ENCODE measurements around the gene DDX10.

GRCh38 chr11:108645970-108646369 lies 18.9 kb upstream of the DDX10 start:
- TF ChIP-seq CTCF (IDR thresholded peaks at IDR 0.05; ENCODE audit: insufficient read depth, low read depth, low read length) (no peak), EZH2 (IDR thresholded peaks at IDR 0.05; ENCODE audit: insufficient read depth, low read length) (no peak)
